NCI-H1694 treated with DMSO at 0.1 percent for 48 hours (cell line): ENCODE results near the gene SLC27A5.
"Not testable (repeated sequence)": the region's sequence is repeated elsewhere in the genome, so short reads cannot be mapped to it uniquely, and the experiment has no call there.

ENCODE experiments used
- DNase-seq: peaks from one replicate; lab custom pipeline; 2025; lab: John Stamatoyannopoulos, UW

SLC27A5 gene

GRCh38 chr19:58468216-58468839 lies 43.5 kb downstream of the SLC27A5 start:
- DNase-seq: no peak

DNA sequence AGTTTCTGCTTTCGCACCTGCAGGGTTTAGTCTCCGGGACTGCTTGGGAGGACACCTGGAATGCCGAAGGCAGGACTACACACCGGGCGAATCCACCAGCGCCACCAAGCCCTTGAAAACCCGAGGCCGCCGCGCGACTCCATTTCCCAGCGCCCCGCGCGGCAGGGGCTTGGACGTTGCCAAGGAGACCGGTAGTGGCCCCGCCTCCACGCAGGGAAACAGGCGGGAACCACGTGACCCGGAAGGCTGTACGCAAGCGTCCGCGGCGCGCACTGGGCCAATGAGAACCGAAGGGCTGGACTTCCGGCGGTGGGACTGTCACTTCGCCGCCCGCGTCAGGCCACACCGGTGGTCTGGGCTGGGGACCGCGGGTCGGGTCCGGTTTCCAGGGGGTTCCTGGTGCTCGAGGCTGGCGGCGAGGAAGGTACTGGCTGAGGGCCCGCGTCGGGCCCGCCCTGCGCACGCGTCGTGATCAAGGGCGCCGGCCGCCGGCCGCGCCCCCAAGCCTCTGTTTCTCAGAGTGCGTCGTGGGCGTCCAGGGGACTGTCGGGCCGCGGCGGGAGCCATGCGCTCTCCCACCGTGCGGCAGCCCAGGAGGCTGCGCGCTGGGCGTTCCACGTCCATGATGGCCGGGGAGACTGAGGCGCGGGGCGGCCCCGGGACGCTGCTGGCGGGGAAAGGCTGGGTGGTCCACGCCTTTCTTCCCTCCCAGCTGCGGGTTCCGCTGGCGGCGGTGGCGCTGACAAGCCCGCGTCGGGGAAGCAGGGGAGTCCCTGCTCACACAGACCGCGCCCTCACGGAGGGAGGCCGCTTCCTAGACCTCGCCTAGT lies 44.8 kb downstream of the SLC27A5 start, which contains the start of gene ZNF324:
ZNF324 (plus strand) TSS at position 321 of the 830 bp plus-strand sequence. CDS start 2,106 bp downstream, outside the sequence.
- peak; percentile 88 for DNase-seq

GRCh38 chr19:58466089-58466759 lies 45.6 kb downstream of the SLC27A5 start:
- DNase-seq: no peak

- no peak for DNase-seq
These were observed 51.8 kb downstream of the SLC27A5 start for GRCh38 chr19:58460039-58460438.

GRCh38 chr19:58456111-58456510 lies 55.7 kb downstream of the SLC27A5 start:
- DNase-seq: no peak

- DNase-seq: no peak
These were observed 56.5 kb downstream of the SLC27A5 start for GRCh38 chr19:58455306-58455705.

DNA sequence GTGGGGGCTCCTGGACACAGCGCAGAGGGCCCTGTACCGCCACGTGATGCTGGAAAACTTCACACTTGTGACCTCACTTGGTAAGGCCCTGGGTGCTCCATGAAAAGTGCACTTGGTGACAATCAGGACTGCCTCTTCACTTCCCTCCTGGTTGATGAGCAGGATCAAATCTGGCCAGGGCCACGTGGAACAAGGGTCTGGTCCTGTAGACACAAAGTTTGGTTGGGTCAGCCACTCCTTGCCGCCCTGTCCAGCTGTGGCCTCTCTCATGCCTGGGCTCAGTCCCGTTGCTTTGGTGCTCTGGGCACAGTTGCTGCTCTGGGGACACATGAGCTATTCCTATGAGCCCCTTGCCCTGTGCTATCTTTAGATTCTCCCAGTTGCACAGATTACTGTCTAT lies 58.0 kb downstream of the SLC27A5 start:
- no peak for DNase-seq

- DNase-seq: peak; percentile 94
These were observed 60.3 kb downstream of the SLC27A5 start, which contains the start of gene ZNF324B for GRCh38 chr19:58451358-58452101. TSS of gene ZNF324B (plus strand) at chr19:58451622. CDS start at chr19:58453702, 2,080 bp downstream.

GRCh38 chr19:58450856-58451357 lies 60.9 kb downstream of the SLC27A5 start:
- DNase-seq: no peak

GRCh38 chr19:58449980-58450379 lies 61.8 kb downstream of the SLC27A5 start:
- not testable (repeated sequence) for DNase-seq

GRCh38 chr19:58448860-58449259 lies 62.9 kb downstream of the SLC27A5 start:
- DNase-seq: not testable (repeated sequence)
